Suppressor macrophage treated with lipopolysaccharide for 4 hours (primary cell): Measurements from ENCODE around the gene GATAD2B.

Experiments
- DNase-seq: peaks from one replicate; pipeline ENCODE4 v3.0.0-alpha.2; 2020

The GATAD2B gene

GRCh38 chr1:153951183-153951582 is 28.4 kb upstream of the GATAD2B start:
- no peak for DNase-seq

GRCh38 chr1:153946622-153947241 is 24.0 kb upstream of the GATAD2B start, which contains the start of gene DENND4B:
Gene DENND4B, minus strand, starts transcription at chr1:153946718. Its CDS starts 2,344 bp downstream, at chr1:153944374.
- DNase-seq: peak; percentile 90

- peak; percentile 98 for DNase-seq
Observed at GRCh38 chr1:153945795-153946621, 23.2 kb upstream of the GATAD2B start.

GRCh38 chr1:153945131-153945794 is 22.5 kb upstream of the GATAD2B start:
- peak; percentile 88 for DNase-seq

GRCh38 chr1:153944827-153945117 is 22.0 kb upstream of the GATAD2B start:
- no peak for DNase-seq

- DNase-seq: peak; percentile 85
Observed at GRCh38 chr1:153944005-153944826, 21.4 kb upstream of the GATAD2B start.

- no peak for DNase-seq
Observed at GRCh38 chr1:153942766-153943549, 20.2 kb upstream of the GATAD2B start.

GRCh38 chr1:153941826-153942725 is 19.3 kb upstream of the GATAD2B start:
- no peak for DNase-seq

- no peak for DNase-seq
Observed at GRCh38 chr1:153940756-153941155, 18.0 kb upstream of the GATAD2B start.

GRCh38 chr1:153939476-153939875 is 16.7 kb upstream of the GATAD2B start:
- no peak for DNase-seq

- DNase-seq: no peak
Observed at GRCh38 chr1:153938996-153939395, 16.2 kb upstream of the GATAD2B start.

- DNase-seq: no peak
Observed at GRCh38 chr1:153937331-153937730, 14.6 kb upstream of the GATAD2B start.

- DNase-seq: no peak
Observed at GRCh38 chr1:153936011-153936802, 13.4 kb upstream of the GATAD2B start.

- no peak for DNase-seq
Observed at GRCh38 chr1:153934746-153935145, 12.0 kb upstream of the GATAD2B start.

- DNase-seq: no peak
Observed at GRCh38 chr1:153933955-153934354, 11.2 kb upstream of the GATAD2B start.

- no peak for DNase-seq
Observed at GRCh38 chr1:153933430-153933829, 10.7 kb upstream of the GATAD2B start.

- DNase-seq: no peak
Observed at GRCh38 chr1:153932156-153933131, 9.7 kb upstream of the GATAD2B start.

GRCh38 chr1:153929981-153930948 is 7.5 kb upstream of the GATAD2B start:
- DNase-seq: no peak
